Thoracic aorta (tissue), 2 donors: Measurements from ENCODE around the gene GPR3. TPM values are rescaled to one million over a fixed set of nuclear protein-coding genes. Genes with fewer than 3 reads are reported as not detected.
"Not testable (repeated sequence)": the region's sequence is repeated elsewhere in the genome, so short reads cannot be mapped to it uniquely, and the experiment has no call there.

Experiments
- ATAC-seq: fragments of 150-250 bp; one replicate; pipeline ENCODE4 v1.8.0; 2017; ENCODE audit warnings: low read depth; ENCODE audit not compliant: insufficient number of reproducible peaks, low FRiP score
- DNase-seq: peaks from one replicate; pipeline ENCODE4 v3.0.0-alpha.2; 2020; ENCODE audit warnings: low spot score
- H3K27ac ChIP-seq, 2 donors: fragments of 200-600 bp; sonication (generic); 1 replicate in 1 of 2; 2 replicates in 1 of 2; pipeline ENCODE4 v1.5.1; 2016; ENCODE audit warnings: mild to moderate bottlenecking in 2 of 2, moderate library complexity in 2 of 2
- H3K27me3 ChIP-seq: fragments of 200-600 bp; sonication (generic); replicated peaks from 2 replicates; pipeline ENCODE4 v1.6.0; 2016; ENCODE audit warnings: mild to moderate bottlenecking; ENCODE audit not compliant: insufficient read depth
- H3K36me3 ChIP-seq: fragments of 200-600 bp; sonication (generic); one replicate; pipeline ENCODE4 v1.5.1; 2016
- H3K4me1 ChIP-seq, 2 donors: fragments of 200-600 bp; sonication (generic); 1 replicate in 1 of 2; 2 replicates in 1 of 2; pipeline versions ENCODE4 v1.5.1 to v1.6.0; 2016; ENCODE audit warnings: low read depth in 2 of 2, mild to moderate bottlenecking in 1 of 2; ENCODE audit not compliant: control insufficient read depth in 1 of 2
- H3K4me3 ChIP-seq: fragments of 200-600 bp; sonication (generic); 2 replicates; pipeline ENCODE4 v1.5.1; 2016; ENCODE audit warnings: mild to moderate bottlenecking
- H3K9me3 ChIP-seq: fragments of 200-600 bp; sonication (generic); 2 replicates; pipeline ENCODE4 v1.5.1; 2016
- CTCF ChIP-seq: fragments of 200-600 bp; sonication (generic); IDR thresholded peaks from one replicate; pipeline ENCODE4 v1.5.1; 2019; ENCODE audit warnings: antibody characterized with exemption
- total RNA-seq, 2 donors: library from RNA; depleted of rRNA; stranded (reverse); fragments of >200 nt; gene quantifications; one replicate each; pipeline versions ENCODE4 v1.1.0 to v1.2.3, GENCODE V29; 2016

The GPR3 gene
- total RNA-seq, 2 donors from 2014 or later = not detected

- DNase-seq (no peak), ATAC-seq (no peak)
- Histone ChIP-seq H3K4me1 (no peaks in the 10 kb centered on the region), H3K4me3 (no peak overlapping the region), H3K9me3 (no peaks in the 10 kb centered on the region), H3K27ac (no peak overlapping the region), H3K36me3 (no peaks in the 10 kb centered on the region), H3K27me3 (no peaks in the 10 kb centered on the region)
- TF ChIP-seq CTCF = no peak
Measured at GRCh38 chr1:27381969-27382762, 10.3 kb upstream of the GPR3 start.

- Histone ChIP-seq H3K4me3 (no peak within 1 kb of the TSS), H3K36me3 (no peaks in the 10 kb centered on the region), H3K9me3 (no peaks in the 10 kb centered on the region), H3K27me3 (no peaks in the 10 kb centered on the region), H3K4me1 (no peaks in the 10 kb centered on the region), H3K27ac (no peak within 1 kb of the TSS)
- ATAC-seq (no peak), DNase-seq (no peak)
- TF ChIP-seq CTCF = no peak
Measured at GRCh38 chr1:27383039-27383605, 9.3 kb upstream of the GPR3 start, which contains the start of gene CD164L2. Gene CD164L2, minus strand, starts transcription at chr1:27383333. Its CDS starts 94 bp downstream, at chr1:27383239.

- no peak for ATAC-seq
- TF ChIP-seq CTCF = no peak
- H3K36me3 ChIP-seq = no peaks in the 10 kb centered on the region
- H3K9me3 ChIP-seq = no peaks in the 10 kb centered on the region
- DNase-seq = no peak
- no peaks in the 10 kb centered on the region for H3K27me3 ChIP-seq
- no peak overlapping the region for H3K27ac ChIP-seq
- no peaks in the 10 kb centered on the region for H3K4me1 ChIP-seq
- H3K4me3 ChIP-seq = no peak overlapping the region
Measured at GRCh38 chr1:27383661-27384060, 8.8 kb upstream of the GPR3 start.

- not testable (repeated sequence) for H3K4me3 ChIP-seq, DNase-seq, H3K27me3 ChIP-seq, H3K9me3 ChIP-seq, H3K36me3 ChIP-seq, H3K27ac ChIP-seq, ATAC-seq, H3K4me1 ChIP-seq
Measured at GRCh38 chr1:27384797-27385196, 7.6 kb upstream of the GPR3 start.

GRCh38 chr1:27388337-27389005, 4.0 kb upstream of the GPR3 start:
- DNase-seq = no peak
- Histone ChIP-seq H3K27ac (no peak overlapping the region), H3K36me3 (no peaks in the 10 kb centered on the region), H3K27me3 (no peaks in the 10 kb centered on the region), H3K4me3 (no peak overlapping the region), H3K9me3 (no peaks in the 10 kb centered on the region), H3K4me1 (peaks cover 11 to 19% of the 10 kb centered on the region in 2 donors)
- ATAC-seq = no peak
- peak; percentile 91 for TF ChIP-seq CTCF
